SK-N-MC (cell line): ENCODE data around the gene C11orf52.

Source experiments
- EZH2 ChIP-seq: fragments of 200-600 bp; sonication (generic); IDR thresholded peaks from one replicate; pipeline ENCODE4 v1.6.1; 2017; ENCODE audit warnings: antibody characterized with exemption
- FOXP2 ChIP-seq: optimal IDR thresholded peaks from 2 replicates; pipeline ENCODE3; 2011; ENCODE audit warnings: mild to moderate bottlenecking, moderate library complexity; ENCODE audit not compliant: insufficient read depth; ENCODE audit errors: extremely low read length, control extremely low read depth
- POLR2AphosphoS5 ChIP-seq: IDR thresholded peaks from 2 replicates; pipeline ENCODE4 v1.6.1; 2012; ENCODE audit warnings: mild to moderate bottlenecking, low read depth, low read length, borderline replicate concordance

GRCh38 chr11:111906680-111907079, 12.0 kb upstream of the C11orf52 start:
- TF ChIP-seq FOXP2 (no peak), POLR2AphosphoS5 (no peak), EZH2 (no peak)
